Anterior cingulate cortex (tissue), 58 donors: ENCODE measurements around the gene RO60.
A peak's percentile ranks its signal among the peaks of the same experiment; 100 is the strongest.
"Not testable (repeated sequence)": the region's sequence is repeated elsewhere in the genome, so short reads cannot be mapped to it uniquely, and the experiment has no call there.

Source experiments
- DNase-seq, 58 donors: peaks; one replicate each; lab custom pipeline; 2025; lab: John Stamatoyannopoulos, UW

Gene RO60

GRCh38 chr1:193059282-193060114, at the start of gene RO60, which contains the start of gene UCHL5:
Gene RO60 (plus strand): TSS chr1:193059612. CDS start chr1:193069055, 9,443 bp downstream.
Gene UCHL5 (minus strand): TSS chr1:193059360. CDS start chr1:193059260, 100 bp downstream.
- DNase-seq: peak; percentile 84 to 98 (median 96)

DNA sequence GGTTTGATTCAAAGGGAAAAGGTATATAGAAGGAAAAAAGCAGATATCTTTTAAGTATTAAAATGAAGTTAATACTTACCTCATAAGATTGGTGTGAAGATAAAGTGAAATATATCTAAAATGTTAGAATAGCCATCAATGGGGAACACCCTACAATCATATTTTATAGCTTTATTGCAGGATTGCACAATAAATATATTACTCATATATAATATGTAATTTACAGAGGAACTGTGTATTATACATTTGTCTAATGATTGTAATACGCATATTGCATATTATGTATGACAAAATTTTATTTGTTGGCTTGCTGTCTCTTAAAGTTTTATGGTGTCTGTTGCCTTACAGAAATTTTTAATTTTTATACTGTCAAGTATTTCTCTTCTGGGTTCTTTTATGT, 48.0 kb upstream of the RO60 start:
- DNase-seq: no peak

DNA sequence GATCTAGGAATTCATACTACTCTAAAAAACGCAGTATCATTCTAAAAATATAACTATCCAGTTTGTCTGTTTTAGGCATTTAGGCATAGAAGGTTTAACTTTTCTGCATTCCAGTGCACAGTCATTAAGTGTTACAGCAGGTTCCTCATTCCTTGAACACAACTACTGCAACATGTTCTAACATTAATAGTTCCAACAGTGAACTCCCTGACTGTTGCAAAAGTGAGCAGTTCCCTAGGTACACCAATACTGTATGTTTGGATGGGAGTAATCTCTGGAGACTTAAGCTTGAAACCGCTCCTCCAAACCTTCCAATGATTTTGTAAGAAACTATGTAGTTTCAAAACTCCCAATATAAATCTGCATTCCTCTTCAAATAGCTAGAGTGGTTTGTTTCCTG, 46.4 kb upstream of the RO60 start:
- DNase-seq: no peak

GRCh38 chr1:193013707-193014106, 45.7 kb upstream of the RO60 start:
- no peak for DNase-seq

GRCh38 chr1:193014400-193014799, 45.0 kb upstream of the RO60 start:
- DNase-seq: no peak

DNA sequence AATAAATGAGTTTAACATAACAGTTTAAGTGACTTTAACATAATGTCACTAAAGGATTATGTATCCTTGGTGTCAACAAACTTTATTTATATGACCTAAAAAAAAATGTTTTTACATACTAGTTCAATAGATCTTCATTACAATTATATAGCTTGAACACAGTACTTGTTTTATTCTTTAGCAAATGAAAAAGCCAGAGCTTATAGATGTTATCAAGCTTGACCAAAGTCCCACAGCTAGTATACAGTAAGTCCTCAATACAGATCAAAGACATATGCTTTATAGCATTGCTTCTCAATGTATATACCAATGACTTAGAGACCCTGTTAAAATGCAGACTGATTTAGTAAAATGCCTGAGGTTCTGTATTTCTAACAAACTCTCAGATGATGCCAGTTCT, 42.6 kb upstream of the RO60 start:
- no peak for DNase-seq

DNA sequence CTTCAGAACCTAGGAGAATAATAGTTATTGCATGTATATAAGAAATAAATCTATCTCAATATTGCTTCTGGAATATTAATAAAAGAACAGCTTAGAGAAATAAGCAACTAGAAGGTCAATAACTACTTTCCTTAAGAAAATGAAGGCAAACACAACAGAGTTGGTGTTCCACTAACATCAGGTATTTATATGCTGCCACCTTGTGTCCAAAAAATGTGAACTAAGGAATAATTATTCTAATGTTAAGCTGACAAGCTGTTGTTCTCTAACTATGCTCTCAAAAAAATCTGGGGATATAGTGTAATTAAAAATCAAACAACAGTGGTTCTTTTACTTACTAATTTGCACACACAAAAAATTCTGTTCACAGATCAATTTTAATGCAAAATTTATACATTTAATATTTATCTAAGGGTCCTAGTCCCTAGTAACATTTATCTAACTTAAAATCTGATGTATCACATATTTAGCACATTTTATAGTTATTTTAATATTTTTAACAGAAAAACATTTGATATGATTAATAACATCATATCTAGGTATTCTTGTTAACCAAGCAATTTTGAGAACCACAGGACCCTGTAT, 39.9 kb upstream of the RO60 start:
- DNase-seq: peak in 2 of 58 donors; percentile 15 to 34

GRCh38 chr1:193025218-193025617, 34.2 kb upstream of the RO60 start:
- no peak for DNase-seq

GRCh38 chr1:193030280-193030679, 29.1 kb upstream of the RO60 start:
- no peak for DNase-seq

GRCh38 chr1:193031431-193031830, 28.0 kb upstream of the RO60 start:
- DNase-seq: no peak

DNA sequence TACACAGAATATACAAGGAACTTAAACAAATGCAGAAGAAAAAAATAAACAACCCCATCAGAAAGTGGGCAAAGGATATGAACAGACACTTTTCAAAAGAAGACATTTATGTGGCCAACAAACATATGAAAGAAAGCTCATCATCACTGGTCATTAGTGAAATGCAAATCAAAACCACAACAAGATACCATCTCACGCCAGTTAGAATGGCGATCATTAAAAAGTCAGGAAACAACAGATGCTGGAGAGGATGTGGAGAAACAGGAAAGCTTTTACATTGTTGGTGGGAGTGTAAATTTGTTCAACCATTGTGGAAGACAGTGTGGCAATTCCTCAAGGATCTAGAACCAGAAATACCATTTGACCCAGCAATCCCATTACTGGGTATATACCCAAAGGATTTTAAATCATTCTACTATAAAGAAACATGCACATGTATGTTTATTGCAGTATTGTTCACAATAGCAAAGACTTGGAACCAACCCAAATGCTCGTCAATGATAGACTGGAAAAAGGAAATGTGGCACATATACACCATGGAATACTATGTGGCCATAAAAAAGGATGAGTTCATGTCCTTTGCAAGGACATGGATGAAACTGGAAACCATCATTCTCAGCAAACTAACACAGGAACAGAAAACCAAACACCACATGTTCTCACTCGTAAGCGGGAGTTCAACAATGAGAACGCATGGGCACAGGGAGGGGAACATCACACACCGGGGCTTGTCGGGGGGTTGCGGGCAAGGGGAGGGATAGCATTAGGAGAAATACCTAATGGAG, 26.6 kb upstream of the RO60 start:
- not testable (repeated sequence) for DNase-seq

DNA sequence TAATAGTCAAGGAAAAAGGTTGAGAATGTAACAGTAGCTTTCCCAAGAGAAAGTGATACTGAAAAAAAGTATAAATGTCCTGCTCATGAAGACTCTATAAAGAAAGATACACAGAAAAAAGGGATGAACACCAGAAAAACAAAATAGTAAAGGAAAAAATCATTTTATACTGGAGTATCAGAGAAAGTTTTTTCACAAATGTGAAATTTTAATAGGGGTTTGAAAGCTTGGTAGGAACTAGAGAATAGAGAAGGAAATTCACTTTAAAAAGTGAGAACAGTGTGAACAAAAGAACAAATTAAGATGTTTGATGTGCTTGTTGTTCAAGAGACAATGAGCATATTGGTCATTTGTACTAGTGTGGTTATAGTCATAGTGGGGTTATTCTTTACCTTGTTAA, 25.8 kb upstream of the RO60 start:
- no peak for DNase-seq

GRCh38 chr1:193036337-193037047, 22.9 kb upstream of the RO60 start:
- DNase-seq: no peak

GRCh38 chr1:193040011-193040410, 19.4 kb upstream of the RO60 start:
- DNase-seq: no peak

- DNase-seq: no peak
These were observed 16.4 kb upstream of the RO60 start for GRCh38 chr1:193042766-193043691.

- DNase-seq: not testable (repeated sequence)
These were observed 10.5 kb upstream of the RO60 start for GRCh38 chr1:193048913-193049312.

GRCh38 chr1:193054169-193054675, 5.2 kb upstream of the RO60 start:
- no peak for DNase-seq

GRCh38 chr1:193058529-193059281, 707 bp upstream of the RO60 start:
- peak in 19 of 58 donors; percentile 10 to 53 (median 28) for DNase-seq

GRCh38 chr1:193060115-193060403, 647 bp downstream of the RO60 start:
- DNase-seq: no peak
